Hepatocyte (in vitro differentiated cells): Measurements from ENCODE around the gene XRRA1. TPM values are rescaled to one million over a fixed set of nuclear protein-coding genes. Genes with fewer than 3 reads are reported as not detected.

Source experiments
- DNase-seq: peaks from one replicate; pipeline ENCODE4 v3.0.0-alpha.2; 2016; ENCODE audit warnings: low spot score
- H2AFZ ChIP-seq: fragments of 200-600 bp; sonication (generic); 2 replicates; pipeline ENCODE4 v1.6.0; 2016; ENCODE audit warnings: antibody characterized with exemption, mild to moderate bottlenecking
- H3K27ac ChIP-seq: fragments of 200-600 bp; sonication (generic); 2 replicates; pipeline ENCODE4 v1.5.1; 2016; ENCODE audit warnings: mild to moderate bottlenecking
- H3K27me3 ChIP-seq: fragments of 200-600 bp; sonication (generic); 2 replicates; pipeline ENCODE4 v1.6.1; 2016
- H3K36me3 ChIP-seq: fragments of 200-600 bp; sonication (generic); replicated peaks from 2 replicates; pipeline ENCODE4 v1.5.1; 2016; ENCODE audit warnings: low read depth; ENCODE audit not compliant: insufficient read depth
- H3K4me1 ChIP-seq: fragments of 200-600 bp; sonication (generic); 2 replicates; pipeline ENCODE4 v1.5.1; 2016; ENCODE audit warnings: mild to moderate bottlenecking, moderate library complexity; ENCODE audit not compliant: insufficient read depth
- H3K4me2 ChIP-seq: fragments of 200-600 bp; sonication (generic); 2 replicates; pipeline ENCODE4 v1.6.0; 2016
- H3K4me3 ChIP-seq: fragments of 200-600 bp; sonication (generic); 2 replicates; pipeline ENCODE4 v1.5.1; 2016; ENCODE audit warnings: mild to moderate bottlenecking
- H3K79me2 ChIP-seq: fragments of 200-600 bp; sonication (generic); 2 replicates; pipeline ENCODE4 v1.6.0; 2017; ENCODE audit warnings: mild to moderate bottlenecking
- H3K9me2 ChIP-seq: fragments of 200-600 bp; sonication (generic); replicated peaks from 2 replicates; pipeline ENCODE4 v1.6.0; 2017; ENCODE audit warnings: mild to moderate bottlenecking; ENCODE audit not compliant: insufficient read depth
- H3K9me3 ChIP-seq: fragments of 200-600 bp; sonication (generic); 2 replicates; pipeline ENCODE4 v1.5.1; 2016; ENCODE audit warnings: low read depth, mild to moderate bottlenecking
- H4K20me1 ChIP-seq: fragments of 200-600 bp; sonication (generic); 2 replicates; pipeline ENCODE4 v1.6.0; 2016; ENCODE audit warnings: mild to moderate bottlenecking; ENCODE audit not compliant: insufficient read depth, poor library complexity, severe bottlenecking
- CTCF ChIP-seq: fragments of 200-600 bp; sonication (generic); IDR thresholded peaks from 2 replicates; pipeline ENCODE4 v1.5.1; 2016; ENCODE audit warnings: antibody characterized with exemption, mild to moderate bottlenecking; ENCODE audit not compliant: poor library complexity
- EZH2 ChIP-seq: fragments of 200-600 bp; sonication (generic); IDR thresholded peaks from 2 replicates; pipeline ENCODE4 v1.6.1; 2016; ENCODE audit warnings: antibody characterized with exemption, mild to moderate bottlenecking, borderline replicate concordance
- EZH2phosphoT487 ChIP-seq: fragments of 200-600 bp; sonication (generic); IDR thresholded peaks from one replicate; pipeline ENCODE4 v1.6.1; 2018; ENCODE audit warnings: antibody characterized with exemption, mild to moderate bottlenecking, low read depth, moderate library complexity; ENCODE audit not compliant: unreplicated experiment, severe bottlenecking
- WGBS: methylation state at CpG from one replicate; pipeline ENCODE4 v1.1.6; 2016; ENCODE audit warnings: low lambda C conversion rate; ENCODE audit errors: missing lambda C conversion rate; 5-methylcytosine and 5-hydroxymethylcytosine counted together
- polyA plus RNA-seq: library from polyadenylated mRNA; unstranded; fragments of >200 nt; fragmentation: Nextera tagmentation; extraction: Ambion mirVana; gene quantifications from 2 replicates; pipeline ENCODE4 v1.2.1, GENCODE V29; 2016
- total RNA-seq: library from RNA; depleted of rRNA; stranded (reverse); fragments of >200 nt; gene quantifications from 2 replicates; pipeline ENCODE4 v1.2.3, GENCODE V29; 2014

The XRRA1 gene
- total and polyA plus RNA-seq, 2 experiments from 2014 or later = 4.9 to 7.3 TPM

- Histone ChIP-seq H2AFZ (no peak overlapping the region), H3K27me3 (no peaks in the 10 kb centered on the region), H3K9me3 (no peaks in the 10 kb centered on the region), H3K4me3 (no peak overlapping the region), H4K20me1 (no peaks in the 10 kb centered on the region), H3K9me2 (no peaks in the 10 kb centered on the region), H3K27ac (no peak overlapping the region), H3K4me2 (no peak overlapping the region), H3K36me3 (no peaks in the 10 kb centered on the region), H3K79me2 (no peaks in the 10 kb centered on the region), H3K4me1 (no peaks in the 10 kb centered on the region)
- WGBS = 96% methylated on average over 5 of the region's 5 CpGs
- TF ChIP-seq EZH2 (no peak), CTCF (no peak), EZH2phosphoT487 (no peak)
- DNase-seq = no peak
Measured at GRCh38 chr11:74942073-74942759, 6.7 kb downstream of the XRRA1 start.

- Histone ChIP-seq H3K4me3 (no peak overlapping the region), H2AFZ (no peak overlapping the region), H3K36me3 (no peaks in the 10 kb centered on the region), H3K4me1 (no peaks in the 10 kb centered on the region), H3K4me2 (no peak overlapping the region), H3K27me3 (no peaks in the 10 kb centered on the region), H3K27ac (no peak overlapping the region), H3K79me2 (no peaks in the 10 kb centered on the region), H4K20me1 (no peaks in the 10 kb centered on the region), H3K9me3 (no peaks in the 10 kb centered on the region), H3K9me2 (no peaks in the 10 kb centered on the region)
- TF ChIP-seq EZH2 (no peak), EZH2phosphoT487 (no peak)
- no peak for DNase-seq
Measured at GRCh38 chr11:74941492-74941891, 7.4 kb downstream of the XRRA1 start.

- Histone ChIP-seq H3K4me2 (no peak overlapping the region), H3K79me2 (no peaks in the 10 kb centered on the region), H3K36me3 (no peaks in the 10 kb centered on the region), H2AFZ (no peak overlapping the region), H4K20me1 (no peaks in the 10 kb centered on the region), H3K27me3 (no peaks in the 10 kb centered on the region), H3K27ac (no peak overlapping the region), H3K4me1 (no peaks in the 10 kb centered on the region), H3K9me3 (no peaks in the 10 kb centered on the region), H3K4me3 (no peak overlapping the region), H3K9me2 (no peaks in the 10 kb centered on the region)
- TF ChIP-seq CTCF (no peak), EZH2phosphoT487 (no peak), EZH2 (no peak)
- 96% methylated on average over 5 of the region's 5 CpGs for WGBS
- no peak for DNase-seq
Measured at GRCh38 chr11:74937696-74938475, 11.0 kb downstream of the XRRA1 start.

GRCh38 chr11:74936976-74937375 is 11.9 kb downstream of the XRRA1 start:
- Histone ChIP-seq H3K4me3 (no peak overlapping the region), H3K27ac (no peak overlapping the region), H3K9me2 (no peaks in the 10 kb centered on the region), H2AFZ (no peak overlapping the region), H3K4me1 (no peaks in the 10 kb centered on the region), H3K79me2 (no peaks in the 10 kb centered on the region), H3K36me3 (no peaks in the 10 kb centered on the region), H3K9me3 (no peaks in the 10 kb centered on the region), H3K27me3 (no peaks in the 10 kb centered on the region), H4K20me1 (no peaks in the 10 kb centered on the region), H3K4me2 (no peak overlapping the region)
- WGBS = 93% methylated on average over 5 of the region's 5 CpGs
- DNase-seq = no peak
- TF ChIP-seq EZH2phosphoT487 (no peak), CTCF (no peak), EZH2 (no peak)
